Kidney (tissue), 14 donors: ENCODE data around the gene CWC15. TPM values are rescaled to one million over a fixed set of nuclear protein-coding genes. Genes with fewer than 3 reads are reported as not detected.

Source experiments
- DNase-seq, 5 donors: peaks; one replicate each; pipeline ENCODE4 v3.0.0-alpha.2; 2013 to 2020
- FAIRE-seq: peaks from 2 replicates; lab custom pipeline; 2012; peaks lifted over from hg19 to GRCh38; lab: Jason Lieb, UNC
- H3K27ac ChIP-seq, 2 donors: one replicate each; pipeline ENCODE4 v1.7.0; 2013; ENCODE audit warnings: low read depth in 2 of 2, low read length in 2 of 2, inconsistent platforms in 1 of 2
- H3K27me3 ChIP-seq: one replicate; pipeline ENCODE4 v1.7.1; 2013; ENCODE audit warnings: low read length, inconsistent platforms; ENCODE audit not compliant: control insufficient read depth, insufficient read depth
- H3K36me3 ChIP-seq, 3 donors: one replicate each; pipeline versions ENCODE4 v1.7.0 to v1.7.1; 2013; ENCODE audit warnings: low read length in 3 of 3, control low read depth in 1 of 3, inconsistent platforms in 1 of 3; ENCODE audit not compliant: insufficient read depth in 3 of 3, control insufficient read depth in 2 of 3
- H3K4me1 ChIP-seq, 3 donors: one replicate each; pipeline versions ENCODE4 v1.7.0 to v1.7.1; 2013; ENCODE audit warnings: low read length in 3 of 3, inconsistent platforms in 1 of 3, low read depth in 1 of 3; ENCODE audit not compliant: control insufficient read depth in 2 of 3, insufficient read depth in 2 of 3
- H3K4me3 ChIP-seq, 3 donors: one replicate each; pipeline versions ENCODE4 v1.7.0 to v1.8.1; 2013; ENCODE audit warnings: low read length in 3 of 3, control low read depth in 1 of 3, inconsistent platforms in 1 of 3
- H3K9ac ChIP-seq, 3 donors: one replicate each; pipeline versions ENCODE4 v1.7.0 to v1.7.1; 2013; ENCODE audit warnings: low read length in 3 of 3, control low read depth in 1 of 3, inconsistent platforms in 1 of 3
- H3K9me3 ChIP-seq, 3 donors: one replicate each; pipeline versions ENCODE4 v1.7.0 to v1.7.1; 2013; ENCODE audit warnings: low read length in 3 of 3, control low read depth in 1 of 3, inconsistent platforms in 1 of 3; ENCODE audit not compliant: control insufficient read depth in 2 of 3, insufficient read depth in 1 of 3
- intact Hi-C: fragments of 100-400 bp; cut with DNase I; formaldehyde crosslinking; loops from one replicate; pipeline ENCODE4 v1.11.1; 2022
- polyA plus RNA-seq: library from polyadenylated mRNA; stranded (reverse); fragments of 350-450 nt; fragmentation: Illumina TruSeq; extraction: RNeasy Lipid Tissue Mini Kit (QIAGEN cat#74804); gene quantifications from one replicate; pipeline ENCODE4 v1.2.3, GENCODE V29; 2014; ENCODE audit warnings: low read depth, low replicate concordance; ENCODE audit not compliant: insufficient read depth
- total RNA-seq: library from RNA; stranded (reverse); fragmentation: NEBNext Ultra II Directional; extraction: Animal tissue kit (Norgen Biotek cat#: 25700); gene quantifications from one replicate; pipeline ENCODE4 v1.2.1, GENCODE V29; 2021
- TF ChIP-seq, protein P1 (sequence below): IDR thresholded peaks from 3 replicates; pipeline ENCODE4 v1.5.1; 2012; ENCODE audit warnings: mild to moderate bottlenecking, moderate library complexity, borderline replicate concordance; ENCODE audit not compliant: insufficient read depth; ENCODE audit errors: extremely low read depth
- donor health status: control.
- donor health status: control.
- donor health status: control.
- donor health status: control.
- donor health status: control.
- donor health status: DM: yes; HTN: yes; CAD: no.
- donor health status: Normal renal cell carcinoma (clear cell type).

Gene CWC15
- total and polyA plus RNA-seq, 2 donors from 2014 or later: 61.7 to 87.5 TPM

DNA sequence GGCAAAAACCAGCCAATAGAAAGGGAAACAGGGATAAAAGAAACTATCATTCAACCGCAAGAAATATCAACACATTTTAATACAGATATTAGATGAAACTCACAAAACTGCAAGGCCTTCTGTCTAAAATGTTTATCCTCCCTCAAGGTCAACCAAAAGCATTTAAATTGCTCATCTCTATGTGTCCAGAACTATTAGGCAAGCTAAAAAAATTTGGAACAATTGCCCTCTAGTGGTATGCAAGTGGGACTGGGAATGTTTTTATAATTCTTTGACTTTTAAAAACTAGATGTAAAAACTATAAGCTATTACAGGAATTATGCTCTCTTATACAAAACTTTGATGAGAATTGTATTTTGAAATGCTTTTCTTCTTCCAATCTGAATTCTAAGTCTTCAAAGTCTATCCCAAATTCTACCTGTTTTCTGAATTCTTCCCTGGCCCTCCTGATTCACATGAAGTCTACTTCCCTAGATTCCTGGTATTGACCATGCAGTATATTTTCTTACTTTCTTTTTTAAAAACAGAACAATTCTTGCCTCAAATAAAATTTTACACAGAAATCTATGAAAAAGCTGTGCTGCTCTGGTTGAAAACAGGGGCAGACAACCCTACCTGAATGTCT lies 4.9 kb downstream of the CWC15 start:
- H3K4me1 ChIP-seq: peaks cover 0 to 6% (median 6%) of the 10 kb centered on the region in 3 donors
- no peaks in the 10 kb centered on the region for H3K27me3 ChIP-seq
- peak in 1 of 5 donors; percentile 26 for DNase-seq
- peaks cover 28 to 62% (median 51%) of the 10 kb centered on the region in 3 donors for H3K36me3 ChIP-seq
- H3K9me3 ChIP-seq: no peaks in the 10 kb centered on the region
- TF ChIP-seq, protein P1, sequence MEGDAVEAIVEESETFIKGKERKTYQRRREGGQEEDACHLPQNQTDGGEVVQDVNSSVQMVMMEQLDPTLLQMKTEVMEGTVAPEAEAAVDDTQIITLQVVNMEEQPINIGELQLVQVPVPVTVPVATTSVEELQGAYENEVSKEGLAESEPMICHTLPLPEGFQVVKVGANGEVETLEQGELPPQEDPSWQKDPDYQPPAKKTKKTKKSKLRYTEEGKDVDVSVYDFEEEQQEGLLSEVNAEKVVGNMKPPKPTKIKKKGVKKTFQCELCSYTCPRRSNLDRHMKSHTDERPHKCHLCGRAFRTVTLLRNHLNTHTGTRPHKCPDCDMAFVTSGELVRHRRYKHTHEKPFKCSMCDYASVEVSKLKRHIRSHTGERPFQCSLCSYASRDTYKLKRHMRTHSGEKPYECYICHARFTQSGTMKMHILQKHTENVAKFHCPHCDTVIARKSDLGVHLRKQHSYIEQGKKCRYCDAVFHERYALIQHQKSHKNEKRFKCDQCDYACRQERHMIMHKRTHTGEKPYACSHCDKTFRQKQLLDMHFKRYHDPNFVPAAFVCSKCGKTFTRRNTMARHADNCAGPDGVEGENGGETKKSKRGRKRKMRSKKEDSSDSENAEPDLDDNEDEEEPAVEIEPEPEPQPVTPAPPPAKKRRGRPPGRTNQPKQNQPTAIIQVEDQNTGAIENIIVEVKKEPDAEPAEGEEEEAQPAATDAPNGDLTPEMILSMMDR: peak; percentile 27
- no peak overlapping the region for H3K27ac ChIP-seq
- no peak overlapping the region for H3K9ac ChIP-seq
- peak; percentile 68 for FAIRE-seq
- intact Hi-C loops: no loop called here
- H3K4me3 ChIP-seq: no peak overlapping the region

- H3K9ac ChIP-seq: no peak overlapping the region
- TF ChIP-seq, protein P1: no peak
- no peak overlapping the region for H3K4me3 ChIP-seq
- H3K9me3 ChIP-seq: no peaks in the 10 kb centered on the region
- FAIRE-seq (no peak), DNase-seq (no peak)
- intact Hi-C loops: no loop called here
- H3K27me3 ChIP-seq: no peaks in the 10 kb centered on the region
- peaks cover 24 to 67% (median 45%) of the 10 kb centered on the region in 3 donors for H3K36me3 ChIP-seq
- H3K4me1 ChIP-seq: no peaks in the 10 kb centered on the region
- H3K27ac ChIP-seq: no peak overlapping the region
These were observed 8.4 kb downstream of the CWC15 start for GRCh38 chr11:94964934-94965333.

DNA sequence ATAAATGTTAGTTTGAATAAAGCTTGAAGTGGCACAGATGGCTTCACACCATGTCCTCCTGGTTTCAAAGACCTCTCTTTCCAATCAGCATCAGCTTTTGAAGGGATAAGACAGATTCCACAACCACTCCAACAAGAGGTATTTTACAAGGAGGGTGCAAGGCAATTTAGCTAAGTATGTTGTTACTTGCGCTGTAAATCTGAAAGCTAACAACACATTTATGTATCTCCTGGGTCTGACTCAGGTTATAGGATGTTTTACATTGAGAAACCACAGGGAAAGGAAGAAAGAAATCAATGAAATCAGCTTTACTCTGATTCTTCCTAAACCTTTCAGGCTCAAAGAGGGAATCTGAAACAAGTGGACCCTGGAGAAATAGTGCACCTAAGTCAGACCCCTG lies 12.1 kb downstream of the CWC15 start:
- TF ChIP-seq, protein P1: no peak
- Histone ChIP-seq H3K9ac (no peak overlapping the region), H3K4me3 (no peak overlapping the region), H3K36me3 (peaks cover 11 to 48% (median 31%) of the 10 kb centered on the region in 3 donors), H3K9me3 (no peaks in the 10 kb centered on the region), H3K27me3 (no peaks in the 10 kb centered on the region), H3K27ac (no peak overlapping the region), H3K4me1 (no peaks in the 10 kb centered on the region)
- FAIRE-seq: no peak
- DNase-seq: no peak
- intact Hi-C loops: no loop called here
